GM21515 (cell line): ENCODE results near the gene ALOXE3.
"Not testable (repeated sequence)": the region's sequence is repeated elsewhere in the genome, so short reads cannot be mapped to it uniquely, and the experiment has no call there.

Experiments used
- ATAC-seq: cut with Tn5 transposase; IDR thresholded peaks from one replicate; pipeline ENCODE4 v1.9.1; 2021; ENCODE audit not compliant: unreplicated experiment

ALOXE3 gene

DNA sequence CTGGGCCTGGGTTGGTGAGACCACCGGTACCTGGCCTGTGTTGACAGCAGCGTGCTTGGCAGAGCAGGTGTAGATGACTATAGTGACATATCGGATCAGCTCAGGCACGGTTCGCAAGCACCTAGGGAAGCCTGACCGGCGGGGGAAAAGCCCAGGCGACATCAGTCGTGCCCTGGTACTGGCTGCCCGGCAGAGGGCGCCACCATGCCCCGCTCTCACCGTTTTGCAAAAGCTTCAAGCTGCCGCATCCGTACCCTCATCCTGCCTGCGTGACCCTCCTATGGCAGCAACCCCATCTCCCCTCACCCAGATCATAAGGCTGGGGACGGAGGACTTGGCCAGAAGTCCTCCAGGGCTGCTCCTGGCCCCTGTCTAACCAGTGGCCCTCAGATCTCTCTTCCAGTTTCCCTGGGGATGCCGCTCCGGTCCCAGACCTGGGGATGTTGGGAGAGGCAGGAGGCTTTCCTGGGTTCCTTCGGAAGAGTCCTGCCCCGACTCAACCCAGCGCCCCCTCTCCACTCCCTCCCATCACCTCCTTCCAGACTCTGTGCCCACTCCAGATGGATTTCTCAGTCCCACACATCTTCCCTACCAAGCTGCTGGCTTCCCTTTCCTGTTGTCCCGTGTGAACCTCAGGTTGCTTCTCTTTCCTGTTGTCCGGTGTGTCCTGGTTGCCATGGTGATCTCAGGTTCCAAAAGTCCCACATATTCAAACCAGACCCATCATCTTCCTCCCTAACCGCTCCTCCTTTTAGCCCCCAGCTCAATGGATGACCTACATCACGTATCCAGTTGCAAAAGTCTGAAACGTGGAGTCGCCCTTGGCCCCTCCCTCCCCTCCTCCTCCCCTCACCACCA lies 44.5 kb downstream of the ALOXE3 start:
- ATAC-seq: no peak

DNA sequence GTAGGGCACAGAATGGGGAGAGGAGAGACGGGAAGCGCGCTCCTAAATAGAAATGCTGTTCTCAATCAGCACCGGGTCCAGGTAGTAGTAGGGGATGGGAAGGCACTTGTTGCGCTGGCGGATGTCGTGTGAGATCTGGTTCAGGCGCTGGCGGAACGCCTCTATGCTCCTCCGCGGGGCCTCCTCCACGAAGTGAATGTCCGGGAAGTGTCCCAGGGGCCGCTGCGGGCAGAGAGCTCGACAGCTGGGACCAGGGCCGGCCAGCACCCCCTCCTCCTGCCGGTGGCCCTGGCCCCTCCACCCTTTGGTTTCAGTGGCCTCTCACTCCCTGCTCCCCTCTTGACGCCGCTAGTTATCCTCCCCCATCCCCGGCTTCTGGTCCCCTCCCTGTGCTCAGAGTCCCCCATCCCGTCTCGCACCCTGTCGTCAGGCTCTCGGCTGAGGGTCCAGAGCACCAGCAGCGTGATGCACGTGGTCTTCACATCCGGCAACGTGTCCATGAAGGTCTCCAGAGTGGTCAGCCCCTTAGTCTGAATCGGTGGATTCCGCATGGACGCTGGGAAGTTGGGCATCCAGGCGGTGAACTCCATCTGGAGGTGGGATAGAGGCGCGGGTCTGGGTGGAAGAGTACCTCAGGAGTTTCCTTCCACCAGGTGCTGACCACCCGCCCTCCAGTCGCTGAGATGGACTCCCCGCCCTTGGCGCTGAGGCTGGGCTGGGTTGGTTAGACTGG lies 45.4 kb downstream of the ALOXE3 start:
- ATAC-seq: no peak

DNA sequence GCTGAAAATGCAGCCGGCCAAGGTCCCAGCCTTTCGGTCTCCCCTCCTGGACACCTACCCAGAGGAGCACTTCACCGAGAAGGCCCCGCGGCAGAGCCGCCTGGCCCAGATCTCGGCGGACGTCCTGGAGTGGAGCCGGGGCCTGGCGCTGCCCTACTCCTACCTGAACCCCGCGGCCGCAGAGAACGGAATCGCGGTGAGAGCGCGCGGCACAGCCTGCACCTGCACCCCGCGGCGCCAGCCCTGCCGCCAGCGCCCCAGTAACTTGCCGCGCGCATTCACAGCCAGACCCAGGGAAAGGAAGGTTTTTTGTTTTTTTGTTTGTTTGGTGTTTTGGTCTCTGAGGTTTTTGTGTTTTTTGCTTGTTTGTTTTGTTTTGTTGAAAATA lies 46.0 kb downstream of the ALOXE3 start:
- no peak for ATAC-seq

DNA sequence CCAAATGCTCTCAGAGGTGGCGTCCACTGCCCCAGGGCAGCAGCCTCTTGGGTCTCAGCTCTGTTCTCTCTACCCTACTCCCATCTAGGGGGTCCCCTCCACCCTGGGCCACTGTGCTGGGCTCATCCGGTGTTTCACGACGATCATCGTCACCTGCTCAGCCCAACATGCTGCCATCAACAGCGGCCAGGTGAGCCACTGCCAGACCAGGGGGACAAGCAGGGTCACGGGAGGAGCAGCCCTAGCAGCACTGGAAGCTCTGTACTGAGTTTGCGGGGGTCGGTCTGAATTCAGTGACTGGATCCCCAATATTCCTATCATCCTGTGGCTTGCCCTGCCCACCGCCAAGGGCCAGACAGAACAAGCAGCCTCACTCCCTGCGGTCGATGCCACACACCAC lies 46.8 kb downstream of the ALOXE3 start:
- no peak for ATAC-seq

DNA sequence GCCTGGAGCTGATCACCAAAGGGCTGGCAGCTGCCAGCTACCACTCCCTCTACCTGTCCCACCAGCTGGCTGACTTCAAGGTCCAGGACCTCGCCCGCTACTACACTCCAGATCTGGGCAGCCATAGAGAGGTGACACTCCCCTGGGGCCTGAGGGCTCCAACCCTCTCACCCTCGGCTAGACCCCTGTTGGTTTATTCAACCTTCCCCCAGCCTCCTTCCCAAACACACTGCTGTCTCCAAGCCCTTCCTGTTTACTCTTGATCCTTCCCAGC lies 48.8 kb downstream of the ALOXE3 start:
- ATAC-seq: no peak

DNA sequence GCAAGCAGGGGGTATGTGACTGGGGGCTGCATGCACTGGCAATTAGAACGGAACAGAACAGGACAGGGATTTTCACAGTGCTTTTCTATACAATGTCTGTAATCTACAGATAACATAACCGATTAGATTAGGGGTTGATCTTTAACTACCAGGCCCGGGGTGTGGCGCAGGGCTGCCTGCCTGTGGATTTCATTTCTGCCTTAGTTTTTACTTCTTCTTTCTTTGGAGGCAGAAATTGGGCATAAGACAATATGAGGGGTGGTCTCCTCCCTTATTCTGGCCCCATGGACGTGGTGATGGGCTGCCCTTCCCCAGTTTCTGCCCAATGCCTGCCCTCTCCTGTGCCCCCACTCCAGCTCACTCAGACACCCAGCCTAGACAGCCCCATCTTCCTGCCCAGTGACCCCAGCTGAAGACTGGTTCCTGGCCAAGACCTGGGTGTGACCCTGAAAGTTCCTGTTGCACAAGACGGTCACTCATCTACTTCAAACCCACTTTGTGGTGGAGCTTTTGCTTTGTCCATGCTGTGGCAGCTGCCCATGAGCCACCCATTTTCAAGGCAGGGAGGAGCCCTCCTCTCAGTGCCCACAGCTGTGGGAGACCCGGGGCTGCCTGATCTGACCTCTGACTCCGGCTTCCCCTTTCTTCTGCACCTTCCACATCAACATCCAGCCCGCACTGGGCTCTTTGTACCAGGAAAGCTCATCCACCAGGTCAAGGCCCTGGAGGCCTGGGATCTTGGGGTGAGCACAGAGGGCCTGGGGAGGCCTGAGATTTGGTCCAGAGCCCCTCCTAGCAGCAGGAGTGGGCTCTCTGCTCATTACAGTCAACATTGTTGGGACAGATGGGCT lies 49.4 kb downstream of the ALOXE3 start:
- no peak for ATAC-seq

DNA sequence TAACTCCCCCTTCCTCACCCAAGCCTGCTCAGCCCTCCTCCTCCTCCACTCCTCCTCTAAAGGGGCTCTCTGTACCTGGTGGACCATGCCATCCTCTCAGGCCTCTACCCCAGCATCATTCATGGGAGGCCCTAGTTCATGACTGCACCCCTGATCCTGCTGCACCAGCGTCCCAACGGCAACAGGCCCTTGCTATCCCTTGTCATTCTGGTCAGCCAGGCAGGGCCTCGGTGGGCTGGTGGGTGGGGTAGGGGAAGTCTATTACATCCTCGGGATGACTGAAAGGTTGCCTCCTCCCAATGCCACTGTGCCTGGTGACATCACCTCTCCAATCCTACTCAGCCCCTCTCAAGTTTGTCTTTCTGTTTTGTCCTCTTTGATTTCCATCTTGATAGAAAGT lies 50.5 kb downstream of the ALOXE3 start:
- ATAC-seq: no peak

DNA sequence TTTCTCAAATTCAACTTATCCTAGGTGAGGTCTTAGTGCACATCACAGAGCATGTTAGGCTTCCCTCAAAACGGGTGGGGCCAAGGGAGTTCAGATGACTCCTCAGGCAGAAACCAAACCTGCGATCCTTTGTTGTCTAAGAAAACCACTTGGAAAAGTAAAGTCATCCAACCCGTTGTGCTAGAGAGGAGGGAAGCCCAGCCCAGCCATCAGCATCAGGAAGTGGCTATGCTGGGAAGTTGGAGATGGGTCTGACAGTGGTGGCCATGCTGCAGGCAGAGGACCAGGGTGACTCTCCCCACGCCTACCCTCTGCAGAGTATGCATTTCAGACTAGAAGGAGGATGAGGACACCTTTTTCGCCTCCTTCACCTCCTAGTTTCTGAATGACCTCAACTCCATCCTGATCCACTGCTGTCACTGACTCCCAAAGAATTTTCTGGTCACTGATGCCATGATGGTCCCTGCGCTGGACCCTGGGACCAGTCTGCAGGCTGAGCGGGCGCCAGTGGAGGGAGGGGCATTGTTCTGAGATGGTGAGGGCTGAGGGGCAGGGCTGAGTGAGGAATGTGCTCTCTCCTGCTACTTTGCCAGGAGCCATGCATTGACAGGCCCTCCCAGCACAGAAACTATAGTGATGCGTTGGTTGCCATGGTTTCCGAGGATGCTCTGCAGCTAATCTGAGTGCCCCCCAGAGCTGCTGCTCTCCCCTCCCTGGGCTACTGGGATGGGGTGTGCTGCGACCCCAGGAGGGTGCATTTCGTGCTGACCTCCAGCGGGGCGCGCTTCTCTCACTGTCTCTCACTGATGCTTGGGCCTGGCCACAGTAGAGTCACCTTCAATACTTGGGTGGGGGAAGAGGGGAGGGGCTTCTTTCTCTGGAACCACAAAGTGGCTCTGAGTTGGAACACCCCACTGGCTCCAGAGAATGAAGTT lies 51.2 kb downstream of the ALOXE3 start:
- no peak for ATAC-seq

DNA sequence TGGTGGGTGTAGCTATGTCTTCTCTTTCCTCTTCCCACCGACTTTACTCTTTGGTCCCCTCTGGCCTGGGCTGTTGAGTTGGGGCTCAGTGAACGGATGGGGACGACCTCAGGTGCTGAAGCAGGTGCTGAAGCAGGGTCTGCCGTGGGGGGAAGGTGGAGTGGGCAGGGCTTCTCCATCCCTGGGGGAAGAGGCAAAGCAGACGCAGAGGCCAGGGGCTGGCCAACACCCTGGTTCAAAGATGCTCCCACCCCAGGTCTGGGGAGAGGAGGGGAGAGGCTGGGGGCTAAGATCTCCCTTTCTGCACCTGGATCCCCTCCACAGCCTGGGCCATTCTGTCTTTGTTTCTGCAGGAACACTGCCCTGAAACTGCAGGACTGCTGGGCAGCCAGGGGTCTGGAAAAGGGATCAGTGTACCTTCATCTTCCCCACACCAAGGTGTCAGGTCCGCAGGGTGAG lies 53.7 kb downstream of the ALOXE3 start:
- no peak for ATAC-seq

DNA sequence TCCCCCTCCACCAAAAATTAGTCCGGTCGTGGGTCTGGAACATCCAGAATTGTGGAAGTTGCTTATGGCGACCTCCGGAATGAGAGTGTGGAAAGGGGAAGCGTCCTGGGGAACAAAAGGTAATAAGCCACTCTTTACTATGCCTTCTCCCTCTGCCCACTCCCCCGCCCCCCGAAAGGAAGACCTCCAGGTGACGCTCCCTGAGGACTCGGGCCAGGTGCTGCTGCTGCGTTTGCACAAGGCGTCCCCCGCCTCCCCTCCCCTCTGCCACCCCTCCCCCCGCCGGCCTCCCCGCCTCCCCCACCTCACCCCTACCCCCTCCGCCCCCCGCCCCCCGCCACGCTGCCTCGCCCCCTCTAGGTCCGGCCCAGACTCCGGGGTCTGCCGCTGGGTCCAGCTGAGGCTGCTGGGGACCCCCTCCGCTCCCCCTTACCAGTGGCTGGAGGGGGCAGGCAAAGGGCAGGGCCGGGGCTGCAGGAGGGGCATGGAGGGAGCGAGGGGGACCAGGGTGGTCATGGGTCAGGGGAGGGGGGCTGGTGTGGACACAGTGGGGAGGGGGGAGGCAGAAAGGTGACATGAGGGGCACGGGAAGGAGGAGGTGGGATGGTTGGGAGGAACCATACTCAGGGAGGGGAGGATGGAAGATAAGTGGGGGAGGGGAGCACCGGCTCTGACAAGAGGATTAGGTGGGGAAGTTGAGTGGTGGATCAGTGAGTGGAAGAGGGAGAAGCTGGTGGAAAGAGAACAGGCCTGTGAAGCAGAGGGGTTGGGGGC lies 54.4 kb downstream of the ALOXE3 start:
- ATAC-seq: no peak

DNA sequence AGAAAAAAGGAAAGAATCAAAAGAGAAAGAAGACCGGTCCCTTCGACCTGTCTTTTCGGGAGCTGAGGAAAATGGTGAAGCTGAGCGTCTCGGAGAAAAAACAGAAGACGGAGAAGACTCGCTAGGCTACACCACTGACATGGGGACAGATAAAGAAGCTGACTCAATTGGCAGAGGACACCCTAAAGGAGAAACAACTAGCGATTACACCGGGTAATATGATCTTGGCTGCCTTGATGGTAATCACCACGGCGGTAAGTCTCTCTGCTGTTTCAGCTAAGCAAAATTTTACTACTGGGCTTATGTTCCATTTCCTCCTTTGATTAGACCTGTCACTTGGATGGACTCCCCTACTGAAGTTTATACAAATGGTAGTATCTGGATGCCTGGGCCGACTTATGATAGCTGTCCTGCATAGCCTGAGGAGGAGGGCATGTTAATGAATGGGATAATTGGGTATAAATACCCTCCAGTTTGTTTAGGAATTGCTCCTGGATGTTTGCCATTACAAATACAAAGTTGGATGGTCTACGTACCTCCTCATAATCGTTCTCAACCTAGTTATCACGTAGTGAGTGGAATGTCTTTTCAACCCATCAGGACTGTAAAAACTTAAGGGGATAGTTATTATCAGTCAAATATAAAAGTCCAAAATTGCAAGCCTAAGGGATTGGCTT lies 55.4 kb downstream of the ALOXE3 start:
- ATAC-seq: no peak

DNA sequence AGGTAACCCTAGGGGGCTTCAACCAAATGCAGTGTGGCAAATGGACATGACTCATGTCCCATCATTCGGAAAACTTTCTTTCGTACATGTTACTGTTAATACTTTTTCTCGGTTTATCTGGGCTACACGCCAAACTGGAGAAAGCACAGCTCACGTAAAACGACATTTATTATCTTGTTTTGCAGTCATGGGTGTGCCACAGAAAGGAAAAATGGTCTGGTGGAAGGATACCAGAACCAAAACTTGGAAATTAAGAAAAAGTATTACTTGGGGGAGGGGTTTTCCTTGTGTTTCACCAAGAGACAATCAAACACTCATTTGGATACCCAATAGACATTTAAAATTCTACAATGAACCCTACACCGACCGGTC lies 55.9 kb downstream of the ALOXE3 start:
- ATAC-seq: no peak

DNA sequence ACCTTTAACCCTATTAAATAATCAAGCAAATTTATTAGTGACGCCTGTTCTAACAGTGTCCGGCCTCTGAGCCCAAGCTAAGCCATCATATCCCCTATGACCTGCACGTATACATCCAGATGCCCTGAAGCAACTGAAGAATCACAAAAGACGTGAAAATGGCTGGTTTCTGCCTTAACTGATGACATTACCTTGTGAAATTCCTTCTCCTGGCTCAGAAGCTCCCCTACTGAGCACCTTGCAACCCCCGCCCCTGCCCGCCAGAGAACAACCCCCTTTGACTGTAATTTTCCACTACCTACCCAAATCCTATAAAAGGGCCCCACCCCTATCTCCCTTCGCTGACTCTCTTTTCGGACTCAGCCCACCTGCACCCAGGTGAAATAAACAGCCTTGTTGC lies 56.5 kb downstream of the ALOXE3 start:
- ATAC-seq: not testable (repeated sequence)

DNA sequence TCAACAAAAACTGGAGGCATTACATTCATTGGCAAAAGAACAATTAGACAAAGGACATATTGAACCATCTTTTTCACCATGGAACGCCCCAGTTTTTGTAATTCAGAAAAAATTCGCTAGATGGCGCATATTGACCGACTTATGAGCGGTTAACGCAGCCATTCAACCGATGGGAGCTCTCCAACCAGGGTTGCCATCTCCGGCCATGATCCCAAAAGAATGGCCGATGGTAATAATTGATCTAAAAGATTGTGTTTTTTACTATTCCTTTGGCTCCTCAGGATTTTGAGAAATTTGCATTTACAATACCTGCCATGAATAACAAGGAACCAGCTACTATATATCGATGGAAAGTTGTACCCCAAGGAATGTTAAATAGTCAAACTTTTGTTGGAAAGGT lies 58.0 kb downstream of the ALOXE3 start:
- no peak for ATAC-seq

DNA sequence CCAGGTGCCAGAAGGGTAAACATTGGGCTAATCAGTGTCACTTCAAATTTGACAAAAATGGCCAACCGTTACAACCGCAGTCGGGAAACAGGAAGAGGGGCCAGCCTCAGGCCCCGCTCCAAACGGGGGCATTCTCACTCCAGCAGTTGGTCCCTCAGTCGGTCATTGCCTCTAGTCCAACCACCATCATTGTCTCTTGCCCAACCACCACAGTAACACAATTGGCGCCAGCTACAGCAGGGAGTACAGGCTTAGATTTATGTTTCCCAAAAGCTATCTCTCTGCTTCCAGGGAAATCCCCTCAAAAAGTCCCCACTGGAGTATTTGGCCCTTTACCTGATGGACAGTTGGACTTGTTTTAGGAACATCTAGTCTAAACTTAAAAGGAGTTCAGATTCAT lies 59.2 kb downstream of the ALOXE3 start:
- ATAC-seq: no peak

DNA sequence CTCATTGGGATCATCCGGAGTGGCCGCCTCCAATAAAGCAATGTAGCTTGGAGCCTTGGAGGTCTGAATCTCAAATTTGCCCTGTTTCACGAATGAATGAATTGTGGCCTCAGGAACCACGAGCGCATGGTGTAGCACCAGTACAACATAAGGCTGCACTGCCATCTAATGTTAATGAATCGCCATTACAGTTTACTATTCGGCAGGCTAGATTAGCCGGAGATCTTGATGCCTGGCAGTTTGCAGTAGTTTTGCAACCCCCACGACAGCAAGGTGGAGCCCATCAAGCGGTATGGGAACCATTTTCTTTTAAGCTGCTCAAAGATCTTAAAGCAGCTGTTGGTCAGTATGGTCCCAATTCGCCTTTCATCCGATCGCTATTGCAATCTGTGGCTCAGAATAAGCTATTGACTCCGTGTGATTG lies 60.6 kb downstream of the ALOXE3 start:
- ATAC-seq: no peak

DNA sequence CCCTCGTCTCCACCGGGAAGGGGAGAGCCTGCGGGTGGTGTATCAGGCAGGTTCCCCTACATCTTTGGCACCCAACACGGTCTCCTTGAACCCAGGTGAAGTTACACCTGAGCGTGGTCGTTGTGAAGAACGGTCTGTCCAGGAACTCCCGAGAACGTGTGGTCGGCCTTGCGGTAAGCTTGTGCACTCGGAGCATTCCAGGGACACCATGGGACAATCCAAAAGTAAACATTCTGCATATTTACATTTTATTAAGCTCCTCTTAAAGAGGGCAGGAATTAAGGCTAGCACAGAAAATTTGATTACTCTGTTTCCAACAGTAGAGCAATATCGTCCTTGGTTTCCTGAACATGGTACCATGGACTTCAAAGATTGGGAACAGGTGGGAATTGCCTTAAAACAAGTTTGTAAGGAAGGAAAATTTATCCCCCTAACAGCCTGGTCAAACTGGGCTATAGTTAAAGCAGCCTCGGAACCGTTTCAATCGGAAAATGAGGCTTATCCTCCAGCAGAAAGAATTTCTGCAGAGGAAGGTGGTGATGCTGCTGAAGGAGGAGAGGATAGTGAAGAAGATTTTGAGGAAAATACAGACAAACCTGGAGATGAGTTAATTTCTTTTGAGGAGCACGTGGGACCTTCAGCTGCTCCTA lies 61.2 kb downstream of the ALOXE3 start:
- ATAC-seq: no peak

DNA sequence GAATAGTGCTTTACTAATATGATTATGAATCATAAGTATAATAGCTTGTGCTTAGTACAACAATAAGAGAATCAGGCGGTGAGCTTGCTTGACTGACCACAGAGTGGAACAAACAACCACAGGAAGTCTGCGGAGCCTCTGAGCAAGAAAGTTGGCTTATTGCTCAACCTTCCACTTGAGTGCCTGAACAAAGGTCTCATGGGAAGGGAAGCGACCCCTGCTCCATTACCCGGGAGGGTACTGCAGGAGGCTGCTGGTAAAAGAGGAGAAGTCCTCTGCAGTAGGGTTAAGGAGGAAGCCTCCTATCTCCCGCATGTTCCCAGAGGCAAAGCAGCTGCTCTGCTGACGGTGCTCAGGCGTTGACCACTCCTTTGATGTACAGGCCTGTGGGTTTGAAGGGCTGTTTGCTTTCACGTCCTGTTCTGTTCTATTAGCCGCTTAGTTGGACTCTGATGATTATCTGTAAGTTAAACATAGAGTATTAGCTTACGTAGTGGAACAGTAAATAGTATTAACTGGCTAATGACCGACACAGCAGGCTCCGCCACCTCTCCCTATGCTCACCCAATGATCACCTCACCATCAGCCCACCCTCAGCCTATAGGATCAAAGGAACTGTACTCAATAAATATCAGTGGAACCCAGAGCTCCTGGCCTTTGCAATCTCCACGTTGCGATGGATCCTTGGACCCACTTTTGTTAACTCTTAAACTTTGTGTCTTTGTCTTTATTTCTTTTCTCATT lies 61.9 kb downstream of the ALOXE3 start:
- no peak for ATAC-seq
